Suprapubic skin (tissue), 4 donors: ENCODE data around the gene TMC6. TPM values are rescaled to one million over a fixed set of nuclear protein-coding genes. Genes with fewer than 3 reads are reported as not detected.

Source experiments
- DNase-seq, 2 donors: peaks; one replicate each; pipeline ENCODE4 v3.0.0-alpha.2; 2019; ENCODE audit warnings: low spot score in 2 of 2
- H3K27ac ChIP-seq: fragments of 200-600 bp; sonication (generic); one replicate; pipeline ENCODE4 v1.5.1; 2019
- H3K27me3 ChIP-seq: fragments of 200-600 bp; sonication (generic); one replicate; pipeline ENCODE4 v1.5.1; 2019
- H3K36me3 ChIP-seq: fragments of 200-600 bp; sonication (generic); one replicate; pipeline ENCODE4 v1.5.1; 2019
- H3K4me1 ChIP-seq: fragments of 200-600 bp; sonication (generic); one replicate; pipeline ENCODE4 v1.5.1; 2019
- H3K4me3 ChIP-seq: fragments of 200-600 bp; sonication (generic); one replicate; pipeline ENCODE4 v1.5.1; 2019; ENCODE audit warnings: mild to moderate bottlenecking
- H3K9me3 ChIP-seq: fragments of 200-600 bp; sonication (generic); one replicate; pipeline ENCODE4 v1.5.1; 2019
- EP300 ChIP-seq: sonication (generic); formaldehyde crosslinking; IDR thresholded peaks from one replicate; pipeline ENCODE4 v1.6.1; 2017; ENCODE audit warnings: antibody characterized with exemption
- POLR2A ChIP-seq, 2 donors: fragments of 450-650 bp; IDR thresholded peaks; one replicate each; pipeline ENCODE4 v1.6.1; 2017; ENCODE audit warnings: antibody characterized with exemption in 2 of 2, mild to moderate bottlenecking in 2 of 2, moderate library complexity in 2 of 2
- POLR2AphosphoS5 ChIP-seq, 3 donors: sonication (generic); formaldehyde crosslinking; IDR thresholded peaks; one replicate each; pipeline ENCODE4 v1.6.1; 2017; ENCODE audit warnings: antibody characterized with exemption in 3 of 3
- WGBS: methylation state at CpG from one replicate; pipeline ENCODE4 v1.1.5; 2018; 5-methylcytosine and 5-hydroxymethylcytosine counted together
- total RNA-seq, 4 donors: library from RNA; depleted of rRNA; stranded (reverse); fragments of >200 nt; gene quantifications; one replicate each; pipeline ENCODE4 v1.1.0, GENCODE V29; 2016
- TF ChIP-seq, protein P1 (sequence below), 2 donors: fragments of 200-600 bp in 1 of 2; fragments of 450-650 bp in 1 of 2; sonication (generic) in 1 of 2; IDR thresholded peaks; one replicate each; pipeline ENCODE4 v1.5.1; 2016 to 2019; ENCODE audit warnings: antibody characterized with exemption in 2 of 2, mild to moderate bottlenecking in 1 of 2, moderate library complexity in 1 of 2

The TMC6 gene
- total RNA-seq, 4 donors from 2014 or later, result 27.9 to 48.8 (median 32.0) TPM

DNA sequence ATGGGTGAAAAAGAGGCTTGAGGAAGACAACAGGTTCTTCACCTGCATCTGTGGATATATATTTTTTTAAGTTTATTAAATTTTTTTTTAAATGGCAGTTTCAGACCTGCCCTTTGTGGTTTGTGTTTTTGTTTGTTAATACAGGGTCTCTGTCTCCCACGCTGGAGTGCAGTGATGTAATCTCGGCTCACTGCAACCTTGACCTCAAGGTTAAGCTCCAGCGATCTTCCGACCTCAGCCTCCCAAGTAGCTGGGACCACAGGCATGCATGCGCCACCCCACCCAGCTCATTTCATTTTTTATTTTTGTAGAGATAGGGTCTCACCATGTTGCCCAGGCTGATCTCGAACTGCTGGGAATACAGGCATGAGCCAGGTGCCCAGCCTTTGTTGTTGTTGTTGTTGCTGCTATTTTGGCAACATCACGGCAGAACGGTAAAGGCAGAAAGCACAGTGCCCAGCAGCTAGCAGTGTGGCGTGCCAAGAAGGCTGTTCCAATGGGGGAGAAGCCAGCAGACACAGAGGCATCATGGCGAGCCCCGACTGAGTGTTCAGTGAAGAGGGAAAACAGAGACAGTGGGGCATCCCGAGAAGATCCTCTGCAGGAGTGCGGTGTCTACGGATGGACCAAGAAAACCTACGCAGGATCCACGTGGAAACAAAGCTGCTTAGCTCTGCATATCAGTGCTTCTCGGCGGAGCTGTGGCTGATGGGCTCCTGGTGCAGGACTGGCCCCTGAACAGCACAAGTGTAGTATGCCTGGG, 19.6 kb downstream of the TMC6 start:
- Histone ChIP-seq H3K36me3 (peaks cover 36% of the 10 kb centered on the region), H3K27me3 (no peaks in the 10 kb centered on the region), H3K4me1 (peaks cover 8% of the 10 kb centered on the region), H3K4me3 (no peak overlapping the region), H3K27ac (no peak overlapping the region), H3K9me3 (no peaks in the 10 kb centered on the region)
- 77% methylated on average over 18 of the region's 18 CpGs for WGBS
- DNase-seq, result peak in 1 of 2 donors; percentile 61
- TF ChIP-seq EP300 (no peak), POLR2AphosphoS5 (IDR thresholded peaks at IDR 0.05) (no peak), POLR2A (IDR thresholded peaks at IDR 0.05) (no peak)
- TF ChIP-seq, protein P1, sequence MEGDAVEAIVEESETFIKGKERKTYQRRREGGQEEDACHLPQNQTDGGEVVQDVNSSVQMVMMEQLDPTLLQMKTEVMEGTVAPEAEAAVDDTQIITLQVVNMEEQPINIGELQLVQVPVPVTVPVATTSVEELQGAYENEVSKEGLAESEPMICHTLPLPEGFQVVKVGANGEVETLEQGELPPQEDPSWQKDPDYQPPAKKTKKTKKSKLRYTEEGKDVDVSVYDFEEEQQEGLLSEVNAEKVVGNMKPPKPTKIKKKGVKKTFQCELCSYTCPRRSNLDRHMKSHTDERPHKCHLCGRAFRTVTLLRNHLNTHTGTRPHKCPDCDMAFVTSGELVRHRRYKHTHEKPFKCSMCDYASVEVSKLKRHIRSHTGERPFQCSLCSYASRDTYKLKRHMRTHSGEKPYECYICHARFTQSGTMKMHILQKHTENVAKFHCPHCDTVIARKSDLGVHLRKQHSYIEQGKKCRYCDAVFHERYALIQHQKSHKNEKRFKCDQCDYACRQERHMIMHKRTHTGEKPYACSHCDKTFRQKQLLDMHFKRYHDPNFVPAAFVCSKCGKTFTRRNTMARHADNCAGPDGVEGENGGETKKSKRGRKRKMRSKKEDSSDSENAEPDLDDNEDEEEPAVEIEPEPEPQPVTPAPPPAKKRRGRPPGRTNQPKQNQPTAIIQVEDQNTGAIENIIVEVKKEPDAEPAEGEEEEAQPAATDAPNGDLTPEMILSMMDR (IDR thresholded peaks at IDR 0.05), result no peak

DNA sequence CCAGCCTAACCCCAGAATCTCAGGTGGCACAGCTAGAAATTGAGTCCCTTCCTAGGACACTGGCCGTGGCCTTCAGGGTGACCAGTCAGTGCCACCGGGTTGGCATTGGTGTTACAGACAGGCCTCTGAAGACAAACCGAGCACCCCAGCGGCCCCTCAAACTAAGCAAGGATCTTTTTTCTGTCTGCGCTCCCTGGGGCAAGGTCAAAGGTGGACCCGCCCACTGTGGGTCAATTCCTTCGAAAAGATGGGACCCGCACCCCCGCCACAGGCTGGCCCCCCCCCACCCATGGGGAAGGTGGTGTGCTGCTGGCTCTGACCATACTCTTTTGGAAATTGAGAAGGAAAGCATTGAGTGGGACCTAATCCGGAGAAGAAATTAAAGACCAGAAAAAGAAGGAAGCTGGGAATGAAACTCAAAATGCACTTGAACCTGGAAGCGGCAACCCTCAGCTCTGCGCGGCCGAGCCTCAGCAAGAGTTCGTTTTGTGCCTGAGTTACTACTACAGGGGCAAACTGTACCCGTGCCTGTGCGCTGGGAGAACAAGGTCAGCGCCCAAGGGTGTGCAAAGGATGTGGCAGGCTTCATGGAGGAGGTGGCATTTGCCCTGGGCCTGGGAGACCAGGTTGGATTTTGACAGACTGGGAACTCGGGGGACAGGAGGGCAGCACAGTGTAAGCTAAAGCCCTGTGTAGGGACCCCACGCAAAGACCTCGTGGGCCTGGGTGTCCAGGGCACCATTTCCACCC, 20.4 kb downstream of the TMC6 start:
- Histone ChIP-seq H3K9me3 (no peaks in the 10 kb centered on the region), H3K27ac (no peak overlapping the region)
- 92% methylated on average over 20 of the region's 21 CpGs for WGBS

DNA sequence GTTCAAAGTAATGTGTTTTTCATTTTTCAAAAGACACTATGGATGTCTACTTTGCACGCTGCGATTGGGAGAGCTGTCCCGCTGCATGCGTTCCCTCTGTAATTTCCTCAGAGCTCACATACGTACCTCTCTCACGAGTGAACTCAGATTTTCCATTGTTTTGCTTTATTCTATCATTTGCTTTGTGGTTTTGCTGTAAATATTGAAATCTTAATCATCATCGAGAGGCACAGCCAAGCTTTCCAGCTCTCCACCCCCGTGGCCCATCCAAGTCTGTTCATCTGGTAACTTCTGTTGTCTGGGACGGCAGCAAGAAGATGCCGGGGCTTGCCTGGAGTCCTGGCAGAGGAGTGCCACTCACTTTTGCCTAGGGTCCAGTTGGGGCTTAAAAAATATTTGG, 21.1 kb downstream of the TMC6 start:
- DNase-seq, result no peak
- no peak overlapping the region for H3K4me3 ChIP-seq
- peaks cover 2% of the 10 kb centered on the region for H3K4me1 ChIP-seq
- H3K9me3 ChIP-seq, result no peaks in the 10 kb centered on the region
- H3K27me3 ChIP-seq, result no peaks in the 10 kb centered on the region
- H3K27ac ChIP-seq, result no peak overlapping the region
- peaks cover 47% of the 10 kb centered on the region for H3K36me3 ChIP-seq
- TF ChIP-seq EP300 (no peak), POLR2A (IDR thresholded peaks at IDR 0.05) (no peak), POLR2AphosphoS5 (IDR thresholded peaks at IDR 0.05) (no peak)
- TF ChIP-seq, protein P1 (IDR thresholded peaks at IDR 0.05), result no peak
- 51% methylated on average over 10 of the region's 10 CpGs for WGBS

More for the DNA sequence above, 20.4 kb downstream of the TMC6 start:
- DNase-seq, result peak in 1 of 2 donors; percentile 74
- Histone ChIP-seq H3K36me3 (peaks cover 41% of the 10 kb centered on the region), H3K27me3 (no peaks in the 10 kb centered on the region), H3K4me3 (no peak overlapping the region), H3K4me1 (peaks cover 8% of the 10 kb centered on the region)
- no peak for TF ChIP-seq EP300
- no peak for TF ChIP-seq POLR2AphosphoS5 (IDR thresholded peaks at IDR 0.05)
- TF ChIP-seq POLR2A (IDR thresholded peaks at IDR 0.05), result no peak
- TF ChIP-seq, protein P1 (IDR thresholded peaks at IDR 0.05), result no peak

DNA sequence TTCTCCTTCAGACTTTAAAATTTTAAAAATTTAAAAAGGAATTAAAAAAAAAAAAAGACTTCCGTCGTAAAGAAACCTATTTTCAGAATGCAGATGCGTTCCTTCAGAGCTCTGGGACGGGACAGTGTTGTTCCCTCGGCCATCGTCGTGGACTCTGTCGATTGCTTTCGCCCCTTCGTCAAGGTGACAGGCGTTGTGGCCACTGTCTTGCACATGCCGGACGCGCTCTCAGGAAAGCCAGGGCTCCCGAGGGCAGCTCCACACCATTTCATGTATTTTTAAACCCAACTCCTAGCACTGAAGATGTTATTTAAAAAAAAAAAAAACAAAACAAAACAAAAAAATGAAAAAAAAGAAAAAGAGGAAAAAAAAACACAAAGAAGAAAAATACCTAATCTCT, 22.3 kb downstream of the TMC6 start:
- TF ChIP-seq EP300, result no peak
- TF ChIP-seq POLR2AphosphoS5 (IDR thresholded peaks at IDR 0.05), result no peak
- TF ChIP-seq, protein P1 (IDR thresholded peaks at IDR 0.05), result no peak
- no peak for TF ChIP-seq POLR2A (IDR thresholded peaks at IDR 0.05)
- H3K4me3 ChIP-seq, result no peak overlapping the region
- no peaks in the 10 kb centered on the region for H3K27me3 ChIP-seq
- DNase-seq, result peak in 1 of 2 donors; percentile 72
- H3K36me3 ChIP-seq, result peaks cover 53% of the 10 kb centered on the region
- H3K9me3 ChIP-seq, result no peaks in the 10 kb centered on the region
- 90% methylated on average over 15 of the region's 15 CpGs for WGBS
- H3K4me1 ChIP-seq, result no peaks in the 10 kb centered on the region
- no peak overlapping the region for H3K27ac ChIP-seq

DNA sequence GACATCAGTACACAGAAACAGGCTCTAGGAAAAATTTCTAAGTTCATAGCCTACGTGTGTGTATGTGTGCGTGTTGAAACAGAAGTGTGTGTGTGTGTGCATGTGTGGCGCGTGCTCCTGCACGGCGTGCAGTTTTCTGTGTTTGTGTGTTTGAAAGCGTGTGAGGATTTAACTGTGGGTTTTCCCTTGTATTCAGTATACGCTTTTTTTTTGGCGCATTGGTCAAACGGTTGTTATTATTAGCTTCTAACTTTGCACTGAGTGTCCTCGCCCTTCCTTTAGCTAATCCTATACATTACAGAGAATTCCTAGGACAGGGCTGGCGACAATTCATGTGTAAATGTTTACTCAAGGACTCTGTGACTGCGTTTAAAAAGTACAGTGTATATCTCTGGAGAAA, 23.0 kb downstream of the TMC6 start:
- no peak for TF ChIP-seq POLR2A (IDR thresholded peaks at IDR 0.05)
- no peak for TF ChIP-seq EP300
- TF ChIP-seq POLR2AphosphoS5 (IDR thresholded peaks at IDR 0.05), result no peak
- TF ChIP-seq, protein P1 (IDR thresholded peaks at IDR 0.05), result no peak
- 84% methylated on average over 13 of the region's 13 CpGs for WGBS
- no peak overlapping the region for H3K4me3 ChIP-seq
- H3K4me1 ChIP-seq, result no peaks in the 10 kb centered on the region
- no peaks in the 10 kb centered on the region for H3K27me3 ChIP-seq
- no peak overlapping the region for H3K27ac ChIP-seq
- no peaks in the 10 kb centered on the region for H3K9me3 ChIP-seq
- peak in 1 of 2 donors; percentile 8 for DNase-seq
- H3K36me3 ChIP-seq, result peaks cover 55% of the 10 kb centered on the region
